ENCODE results near the gene RSRP1.
"Not testable (repeated sequence)": the region's sequence is repeated elsewhere in the genome, so short reads cannot be mapped to it uniquely, and the experiment has no call there.

The RSRP1 gene

GRCh38 chr1:25247024-25247828, at the start of gene RSRP1:
RSRP1 (minus strand) TSS chr1:25247454; CDS start chr1:25246963, 491 bp downstream.
- peak; percentile 98 to 100 for DNase-seq

- peak in 1 of 2 donors; percentile 30 for DNase-seq
Measured at GRCh38 chr1:25296501-25296900, 49.2 kb upstream of the RSRP1 start.

GRCh38 chr1:25294889-25295826, 47.9 kb upstream of the RSRP1 start:
- not testable (repeated sequence) for DNase-seq

GRCh38 chr1:25293426-25293825, 46.2 kb upstream of the RSRP1 start:
- peak; percentile 51 to 52 for DNase-seq

GRCh38 chr1:25290043-25290442, 42.8 kb upstream of the RSRP1 start:
- DNase-seq: not testable (repeated sequence)

- DNase-seq: not testable (repeated sequence)
Measured at GRCh38 chr1:25288573-25289101, 41.4 kb upstream of the RSRP1 start.

GRCh38 chr1:25287164-25287563, 39.9 kb upstream of the RSRP1 start:
- not testable (repeated sequence) for DNase-seq

- not testable (repeated sequence) for DNase-seq
Measured at GRCh38 chr1:25285862-25286261, 38.6 kb upstream of the RSRP1 start.

GRCh38 chr1:25279693-25280111, 32.4 kb upstream of the RSRP1 start:
- not testable (repeated sequence) for DNase-seq

- DNase-seq: not testable (repeated sequence)
Measured at GRCh38 chr1:25278790-25279189, 31.5 kb upstream of the RSRP1 start.

GRCh38 chr1:25278358-25278757, 31.1 kb upstream of the RSRP1 start:
- not testable (repeated sequence) for DNase-seq

GRCh38 chr1:25277295-25277694, 30.0 kb upstream of the RSRP1 start:
- DNase-seq: not testable (repeated sequence)

- DNase-seq: not testable (repeated sequence)
Measured at GRCh38 chr1:25275648-25276047, 28.4 kb upstream of the RSRP1 start.

GRCh38 chr1:25272238-25272637, 25.0 kb upstream of the RSRP1 start, which contains the start of gene RHD:
RHD (plus strand) TSS chr1:25272509; CDS start chr1:25272548, 39 bp downstream.
- not testable (repeated sequence) for DNase-seq

- DNase-seq: not testable (repeated sequence)
Measured at GRCh38 chr1:25268143-25268760, 21.0 kb upstream of the RSRP1 start.

- DNase-seq: peak; percentile 57 to 88
Measured at GRCh38 chr1:25267288-25268142, 20.3 kb upstream of the RSRP1 start.

- DNase-seq: not testable (repeated sequence)
Measured at GRCh38 chr1:25266554-25267287, 19.5 kb upstream of the RSRP1 start.

GRCh38 chr1:25260336-25260735, 13.1 kb upstream of the RSRP1 start:
- DNase-seq: not testable (repeated sequence)

GRCh38 chr1:25259813-25260212, 12.6 kb upstream of the RSRP1 start:
- DNase-seq: peak in 1 of 2 donors; percentile 18

GRCh38 chr1:25257196-25257595, 9.9 kb upstream of the RSRP1 start:
- DNase-seq: no peak

- DNase-seq: no peak
Measured at GRCh38 chr1:25256578-25256965, 9.3 kb upstream of the RSRP1 start.

Data from inflammatory macrophage treated with lipopolysaccharide for 1 hour (primary cell).